AG09319 (cell line): Measurements from ENCODE around the gene OPN1SW.

Experiments
- DNase-seq: peaks from one replicate; pipeline ENCODE4 v3.0.0-alpha.2; 2010; ENCODE audit warnings: low read depth; ENCODE audit errors: extremely low read depth
- TF ChIP-seq, protein P1 (sequence below): IDR thresholded peaks from 2 replicates; pipeline ENCODE4 v1.5.1; 2011; ENCODE audit warnings: low read depth, mild to moderate bottlenecking, inconsistent platforms, low read length, moderate library complexity

OPN1SW gene

DNA sequence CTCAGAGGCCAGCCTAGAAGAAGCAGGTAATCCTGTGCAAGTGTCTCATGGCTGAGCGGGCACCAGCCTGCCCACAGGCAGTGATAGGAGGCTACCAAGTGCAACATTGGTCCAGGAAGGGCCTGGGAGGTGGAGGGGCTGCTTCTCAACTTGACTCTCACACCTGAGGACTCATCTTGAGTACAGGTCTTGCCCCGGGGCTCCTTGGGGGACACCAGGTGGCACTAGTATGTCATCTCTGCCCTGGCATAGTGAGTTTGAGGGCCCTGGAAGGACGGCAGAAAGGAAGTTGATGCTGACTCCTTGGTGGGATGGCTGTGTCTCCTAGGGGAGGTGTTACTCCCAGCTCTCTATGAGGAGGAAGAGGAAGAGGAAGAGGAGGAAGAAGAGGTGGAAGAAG is 18.4 kb upstream of the OPN1SW start:
- TF ChIP-seq, protein P1, sequence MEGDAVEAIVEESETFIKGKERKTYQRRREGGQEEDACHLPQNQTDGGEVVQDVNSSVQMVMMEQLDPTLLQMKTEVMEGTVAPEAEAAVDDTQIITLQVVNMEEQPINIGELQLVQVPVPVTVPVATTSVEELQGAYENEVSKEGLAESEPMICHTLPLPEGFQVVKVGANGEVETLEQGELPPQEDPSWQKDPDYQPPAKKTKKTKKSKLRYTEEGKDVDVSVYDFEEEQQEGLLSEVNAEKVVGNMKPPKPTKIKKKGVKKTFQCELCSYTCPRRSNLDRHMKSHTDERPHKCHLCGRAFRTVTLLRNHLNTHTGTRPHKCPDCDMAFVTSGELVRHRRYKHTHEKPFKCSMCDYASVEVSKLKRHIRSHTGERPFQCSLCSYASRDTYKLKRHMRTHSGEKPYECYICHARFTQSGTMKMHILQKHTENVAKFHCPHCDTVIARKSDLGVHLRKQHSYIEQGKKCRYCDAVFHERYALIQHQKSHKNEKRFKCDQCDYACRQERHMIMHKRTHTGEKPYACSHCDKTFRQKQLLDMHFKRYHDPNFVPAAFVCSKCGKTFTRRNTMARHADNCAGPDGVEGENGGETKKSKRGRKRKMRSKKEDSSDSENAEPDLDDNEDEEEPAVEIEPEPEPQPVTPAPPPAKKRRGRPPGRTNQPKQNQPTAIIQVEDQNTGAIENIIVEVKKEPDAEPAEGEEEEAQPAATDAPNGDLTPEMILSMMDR = no peak
- no peak for DNase-seq

DNA sequence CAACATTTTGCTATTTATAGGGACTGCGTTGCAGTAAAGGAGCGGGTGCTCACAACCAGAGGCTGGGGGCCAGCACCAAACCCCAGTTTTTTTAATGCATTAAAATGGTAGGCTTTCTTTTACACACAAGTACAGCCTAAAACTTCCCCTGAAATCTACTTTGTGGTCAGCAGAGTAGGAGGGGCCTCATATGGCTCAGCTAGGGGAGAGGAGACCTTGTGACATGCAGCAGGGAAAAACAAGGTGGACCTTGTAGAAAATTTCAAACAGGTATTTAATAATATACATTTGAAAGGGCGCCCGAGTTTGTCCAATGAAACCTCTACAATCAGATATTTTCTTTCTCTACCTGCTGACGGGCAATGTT is 17.6 kb upstream of the OPN1SW start:
- TF ChIP-seq, protein P1 = no peak
- no peak for DNase-seq

DNA sequence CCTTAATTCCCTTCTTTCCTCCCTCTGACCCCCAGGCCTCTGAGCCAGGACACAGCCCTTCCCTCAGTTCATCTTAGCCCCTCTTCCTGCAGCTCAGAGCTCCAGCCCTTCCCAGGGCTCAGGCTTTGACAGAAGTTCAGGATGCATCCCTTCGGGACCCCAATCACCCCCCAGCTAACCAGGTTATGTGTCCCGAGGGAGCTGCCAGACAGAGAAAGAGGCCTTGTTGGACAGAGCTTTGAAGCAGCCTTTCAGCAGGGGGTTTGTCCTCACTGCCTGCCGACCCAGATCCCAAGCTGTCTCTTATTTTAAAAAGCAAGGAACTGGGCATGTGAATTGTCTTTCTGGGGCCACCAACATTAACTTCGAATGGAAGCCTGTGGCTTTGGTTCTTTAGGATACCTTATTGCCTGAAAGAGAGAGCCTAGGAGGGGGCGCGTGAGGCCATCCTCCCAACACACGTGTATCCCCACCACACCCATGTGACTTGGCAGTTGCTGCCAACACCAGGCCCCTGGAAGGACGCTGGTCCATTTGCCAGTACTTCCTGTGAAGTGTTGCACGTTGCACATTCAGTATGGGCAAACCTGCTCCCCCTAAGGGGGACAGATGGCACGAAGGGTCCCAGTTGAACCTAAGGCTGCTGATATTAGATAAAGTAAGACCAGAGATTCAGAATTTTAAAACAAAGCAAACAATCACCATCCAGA is 17.0 kb upstream of the OPN1SW start:
- TF ChIP-seq, protein P1 = no peak
- DNase-seq = no peak

DNA sequence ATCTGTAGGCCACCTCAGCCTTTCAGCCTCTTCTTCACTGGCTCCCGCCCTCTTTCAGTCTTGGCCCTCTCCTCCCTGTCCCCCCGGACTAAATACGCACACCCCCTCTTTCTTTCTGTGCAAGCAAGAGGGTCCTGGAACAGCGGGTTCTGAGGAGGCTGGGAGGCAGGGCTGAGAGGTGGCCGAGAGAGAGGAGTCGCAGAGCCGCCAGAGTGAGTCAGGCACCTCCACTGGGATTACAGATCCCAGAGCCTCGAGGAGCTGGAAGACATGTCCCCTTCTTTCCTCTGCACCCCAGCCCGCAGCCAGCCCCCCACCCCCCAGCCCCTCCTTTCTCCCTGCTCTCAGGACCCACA is 16.4 kb upstream of the OPN1SW start:
- no peak for DNase-seq
- TF ChIP-seq, protein P1 = no peak

DNA sequence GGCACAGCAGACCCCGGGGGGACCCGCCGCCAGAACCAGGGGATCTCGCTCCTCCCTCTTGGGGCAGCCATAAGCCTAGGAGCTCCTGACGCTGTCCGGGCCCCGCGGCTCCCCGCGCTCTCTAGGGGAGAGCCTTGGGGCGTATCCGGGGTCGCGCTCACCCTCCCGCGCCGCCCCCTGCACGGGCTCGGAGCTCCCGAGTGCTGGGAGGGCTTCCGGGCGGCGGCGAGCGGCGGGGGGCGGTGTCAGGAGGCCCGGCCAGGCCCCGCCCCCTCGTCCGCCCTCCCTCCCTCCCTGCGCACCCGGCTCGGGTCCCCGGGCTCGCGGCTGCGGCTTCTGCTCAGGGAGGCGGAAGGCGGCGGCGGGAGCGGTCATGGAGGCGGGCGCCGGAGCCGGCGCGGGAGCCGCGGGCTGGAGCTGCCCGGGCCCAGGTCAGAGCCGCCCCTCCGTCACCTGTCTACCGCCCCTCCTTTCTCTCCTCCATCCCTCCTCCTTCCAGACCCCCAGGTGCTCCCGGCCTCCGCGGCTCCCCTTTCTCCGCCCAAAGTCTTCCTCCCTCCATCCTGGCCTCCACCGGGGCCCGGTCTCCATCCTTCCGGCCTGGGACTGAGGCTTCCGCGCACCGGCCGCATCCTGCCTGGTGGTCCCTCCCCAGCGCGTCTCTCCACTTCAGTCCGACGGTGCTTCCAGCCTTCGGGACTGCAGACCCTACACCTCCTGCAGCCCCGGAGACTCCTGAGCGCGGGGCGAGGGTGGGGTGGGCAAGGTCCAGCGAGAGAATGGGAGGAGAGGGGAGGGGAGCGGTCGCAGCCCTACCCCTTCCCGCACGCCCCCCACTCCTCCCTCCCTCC is 15.8 kb upstream of the OPN1SW start, which contains the start of gene CCDC136:
CCDC136 (plus strand) TSS at position 848 of the 851 bp plus-strand sequence. CDS start 444 bp downstream, outside the sequence.
- DNase-seq = peak; percentile 16

DNA sequence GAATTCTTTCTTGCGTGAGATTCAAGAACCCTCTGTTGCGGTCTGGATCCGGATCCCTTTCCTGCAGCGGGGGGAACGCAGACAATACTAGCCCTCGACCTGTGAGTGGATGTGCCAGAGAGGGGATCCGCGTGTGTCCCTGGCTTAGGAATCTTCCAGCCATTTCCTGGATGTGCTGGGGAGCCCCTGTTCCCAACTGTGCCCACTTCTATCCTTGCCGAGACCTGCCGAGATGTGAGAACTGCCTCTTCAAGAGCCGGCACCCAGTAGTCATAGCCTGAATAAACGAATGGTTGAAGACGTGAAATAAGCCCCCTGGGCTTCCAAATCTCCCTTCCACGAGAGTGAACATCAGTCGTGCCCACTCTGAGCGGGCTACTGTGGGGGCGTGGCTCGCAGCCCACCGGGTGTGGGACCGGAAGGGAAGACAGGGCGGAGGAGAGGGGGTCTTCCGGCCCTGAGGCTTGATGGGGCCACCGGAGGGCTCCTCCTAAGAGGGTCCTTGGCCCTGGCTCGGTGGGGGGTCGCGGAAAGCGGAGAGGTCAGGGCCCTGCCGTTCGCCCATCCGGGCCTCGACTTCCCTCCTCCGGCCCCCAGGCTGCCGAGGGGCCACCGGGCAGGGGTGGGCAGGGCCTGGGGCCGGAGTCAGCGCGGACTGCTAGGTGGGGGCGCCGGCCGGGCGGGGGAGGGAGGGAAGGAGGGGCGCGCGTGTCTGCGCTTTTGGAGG is 14.9 kb upstream of the OPN1SW start:
- TF ChIP-seq, protein P1 = no peak
- no peak for DNase-seq

More for the DNA sequence above, 15.8 kb upstream of the OPN1SW start, which contains the start of gene CCDC136:
- TF ChIP-seq, protein P1 = no peak
